Central memory CD8-positive, alpha-beta T cell (primary cell): ENCODE measurements around the gene UBA52.
A peak's percentile ranks its signal among the peaks of the same experiment; 100 is the strongest.
"Not testable (repeated sequence)": the region's sequence is repeated elsewhere in the genome, so short reads cannot be mapped to it uniquely, and the experiment has no call there.

Experiments used
- ATAC-seq: fragments of 150-1000 bp; cut with Tn5 transposase; replicated peaks from 2 replicates; pipeline ENCODE4 v1.10.0; 2022; ENCODE audit warnings: mild to moderate bottlenecking, moderate FRiP score, moderate number of reproducible peaks; ENCODE audit not compliant: poor library complexity, severe bottlenecking; ENCODE audit errors: extremely low read depth
- DNase-seq, 2 donors: peaks; one replicate each; pipeline ENCODE4 v3.0.0; 2021; ENCODE audit warnings: low spot score in 2 of 2
- H3K27ac Mint-ChIP-seq: one replicate; pipeline ENCODE4 v1.8.0; 2022; ENCODE audit warnings: low read depth, mild to moderate bottlenecking, moderate library complexity, mixed read lengths
- H3K27me3 Mint-ChIP-seq: one replicate; pipeline ENCODE4 v1.8.0; 2022; ENCODE audit warnings: mixed read lengths
- H3K36me3 Mint-ChIP-seq: one replicate; pipeline ENCODE4 v1.8.0; 2022; ENCODE audit warnings: mild to moderate bottlenecking, moderate library complexity, mixed read lengths; ENCODE audit not compliant: insufficient read depth
- H3K4me1 Mint-ChIP-seq: one replicate; pipeline ENCODE4 v1.8.0; 2022; ENCODE audit warnings: mixed read lengths
- H3K4me3 Mint-ChIP-seq: one replicate; pipeline ENCODE4 v1.8.0; 2022; ENCODE audit warnings: mild to moderate bottlenecking, moderate library complexity, mixed read lengths
- H3K9me3 Mint-ChIP-seq: one replicate; pipeline ENCODE4 v1.8.0; 2022; ENCODE audit warnings: mixed read lengths

Gene UBA52

GRCh38 chr19:18600692-18601397, 29.2 kb downstream of the UBA52 start:
- not testable (repeated sequence) for H3K36me3 Mint-ChIP-seq, ATAC-seq, H3K9me3 Mint-ChIP-seq, H3K4me3 Mint-ChIP-seq, DNase-seq, H3K27ac Mint-ChIP-seq
- peaks cover 41% of the 10 kb centered on the region for H3K27me3 Mint-ChIP-seq
- H3K4me1 Mint-ChIP-seq, result peaks cover 16% of the 10 kb centered on the region

GRCh38 chr19:18601875-18602274, 30.2 kb downstream of the UBA52 start:
- no peak for ATAC-seq
- H3K27me3 Mint-ChIP-seq, result peaks cover 41% of the 10 kb centered on the region
- peaks cover 3% of the 10 kb centered on the region for H3K36me3 Mint-ChIP-seq
- H3K4me3 Mint-ChIP-seq, result no peak overlapping the region
- H3K27ac Mint-ChIP-seq, result no peak overlapping the region
- peaks cover 12% of the 10 kb centered on the region for H3K4me1 Mint-ChIP-seq
- no peaks in the 10 kb centered on the region for H3K9me3 Mint-ChIP-seq
- no peak for DNase-seq

GRCh38 chr19:18603255-18603957, 31.7 kb downstream of the UBA52 start:
- H3K36me3 Mint-ChIP-seq, result peaks cover 3% of the 10 kb centered on the region
- H3K4me3 Mint-ChIP-seq, result no peak overlapping the region
- H3K27ac Mint-ChIP-seq, result no peak overlapping the region
- H3K4me1 Mint-ChIP-seq, result peaks cover 12% of the 10 kb centered on the region
- ATAC-seq (peak; percentile 52), DNase-seq (no peak)
- peaks cover 54% of the 10 kb centered on the region for H3K27me3 Mint-ChIP-seq
- no peaks in the 10 kb centered on the region for H3K9me3 Mint-ChIP-seq

- no peak overlapping the region for H3K4me3 Mint-ChIP-seq
- H3K27ac Mint-ChIP-seq, result no peak overlapping the region
- DNase-seq, result no peak
- H3K27me3 Mint-ChIP-seq, result peaks cover 62% of the 10 kb centered on the region
- H3K36me3 Mint-ChIP-seq, result peaks cover 3% of the 10 kb centered on the region
- no peaks in the 10 kb centered on the region for H3K9me3 Mint-ChIP-seq
- ATAC-seq, result no peak
- H3K4me1 Mint-ChIP-seq, result peaks cover 12% of the 10 kb centered on the region
These were observed 32.5 kb downstream of the UBA52 start for GRCh38 chr19:18603958-18604819.

- DNase-seq (no peak), ATAC-seq (no peak)
- Mint-ChIP-seq H3K36me3 (peaks cover 3% of the 10 kb centered on the region), H3K4me1 (peaks cover 12% of the 10 kb centered on the region), H3K27ac (no peak overlapping the region), H3K27me3 (peaks cover 68% of the 10 kb centered on the region), H3K4me3 (no peak overlapping the region), H3K9me3 (no peaks in the 10 kb centered on the region)
These were observed 33.1 kb downstream of the UBA52 start for GRCh38 chr19:18604820-18605159.

GRCh38 chr19:18605196-18605545, 33.5 kb downstream of the UBA52 start:
- Mint-ChIP-seq H3K4me1 (peaks cover 12% of the 10 kb centered on the region), H3K4me3 (peak overlapping the region; percentile 23), H3K36me3 (peaks cover 3% of the 10 kb centered on the region), H3K9me3 (no peaks in the 10 kb centered on the region), H3K27ac (peak overlapping the region; percentile 6), H3K27me3 (peaks cover 71% of the 10 kb centered on the region)
- no peak for DNase-seq
- ATAC-seq, result no peak

- no peaks in the 10 kb centered on the region for H3K9me3 Mint-ChIP-seq
- H3K27me3 Mint-ChIP-seq, result peaks cover 76% of the 10 kb centered on the region
- peaks cover 3% of the 10 kb centered on the region for H3K36me3 Mint-ChIP-seq
- ATAC-seq (no peak), DNase-seq (no peak)
- H3K4me3 Mint-ChIP-seq, result peak overlapping the region; percentile 23
- H3K27ac Mint-ChIP-seq, result peak overlapping the region; percentile 6
- peaks cover 12% of the 10 kb centered on the region for H3K4me1 Mint-ChIP-seq
These were observed 34.1 kb downstream of the UBA52 start for GRCh38 chr19:18605546-18606280.

- peaks cover 3% of the 10 kb centered on the region for H3K36me3 Mint-ChIP-seq
- DNase-seq, result no peak
- H3K27ac Mint-ChIP-seq, result peak within 1 kb of the TSS; percentile 35
- H3K9me3 Mint-ChIP-seq, result no peaks in the 10 kb centered on the region
- H3K27me3 Mint-ChIP-seq, result peaks cover 81% of the 10 kb centered on the region
- no peak for ATAC-seq
- peaks cover 18% of the 10 kb centered on the region for H3K4me1 Mint-ChIP-seq
- H3K4me3 Mint-ChIP-seq, result peak within 1 kb of the TSS; percentile 37
These were observed 34.9 kb downstream of the UBA52 start, which contains the start of gene CRLF1 for GRCh38 chr19:18606281-18607225. CRLF1 (minus strand) TSS chr19:18606799; CDS start chr19:18606656, 143 bp downstream.

- no peaks in the 10 kb centered on the region for H3K9me3 Mint-ChIP-seq
- peak overlapping the region; percentile 35 for H3K27ac Mint-ChIP-seq
- peak overlapping the region; percentile 37 for H3K4me3 Mint-ChIP-seq
- DNase-seq (no peak), ATAC-seq (no peak)
- H3K27me3 Mint-ChIP-seq, result peaks cover 81% of the 10 kb centered on the region
- H3K4me1 Mint-ChIP-seq, result peaks cover 23% of the 10 kb centered on the region
- H3K36me3 Mint-ChIP-seq, result peaks cover 3% of the 10 kb centered on the region
These were observed 35.8 kb downstream of the UBA52 start for GRCh38 chr19:18607226-18608101.

- Mint-ChIP-seq H3K4me3 (peak overlapping the region; percentile 25), H3K36me3 (peaks cover 5% of the 10 kb centered on the region), H3K9me3 (no peaks in the 10 kb centered on the region), H3K27ac (peak overlapping the region; percentile 35), H3K27me3 (peaks cover 81% of the 10 kb centered on the region), H3K4me1 (peaks cover 23% of the 10 kb centered on the region)
- no peak for ATAC-seq
- DNase-seq, result no peak
These were observed 36.6 kb downstream of the UBA52 start for GRCh38 chr19:18608102-18608804.
